ENCODE measurements around the gene MUC6. TPM values are rescaled to one million over a fixed set of nuclear protein-coding genes. Genes with fewer than 3 reads are reported as not detected.

Gene MUC6
- total RNA-seq, 1 experiment from 2014 or later, result not detected

- DNase-seq (ENCODE audit: low read depth), result no peak
Measured at GRCh38 chr11:1038361-1038760, 1.8 kb upstream of the MUC6 start.

GRCh38 chr11:1037506-1038055, 1.1 kb upstream of the MUC6 start:
- DNase-seq (ENCODE audit: low read depth), result no peak

GRCh38 chr11:1036931-1037330, 413 bp upstream of the MUC6 start:
- no peak for DNase-seq (ENCODE audit: low read depth)

GRCh38 chr11:1035577-1036283, 788 bp downstream of the MUC6 start:
- DNase-seq (ENCODE audit: low read depth), result no peak

- DNase-seq (ENCODE audit: low read depth), result no peak
Measured at GRCh38 chr11:1034456-1035295, 1.8 kb downstream of the MUC6 start.

- DNase-seq (ENCODE audit: low read depth), result no peak
Measured at GRCh38 chr11:1034001-1034400, 2.5 kb downstream of the MUC6 start.

- no peak for DNase-seq (ENCODE audit: low read depth)
Measured at GRCh38 chr11:1033016-1033798, 3.3 kb downstream of the MUC6 start.

GRCh38 chr11:1032310-1032891, 4.1 kb downstream of the MUC6 start:
- DNase-seq (ENCODE audit: low read depth), result no peak

GRCh38 chr11:1031121-1031899, 5.2 kb downstream of the MUC6 start:
- no peak for DNase-seq (ENCODE audit: low read depth)

- no peak for DNase-seq (ENCODE audit: low read depth)
Measured at GRCh38 chr11:1030556-1030955, 6.0 kb downstream of the MUC6 start.

DNA sequence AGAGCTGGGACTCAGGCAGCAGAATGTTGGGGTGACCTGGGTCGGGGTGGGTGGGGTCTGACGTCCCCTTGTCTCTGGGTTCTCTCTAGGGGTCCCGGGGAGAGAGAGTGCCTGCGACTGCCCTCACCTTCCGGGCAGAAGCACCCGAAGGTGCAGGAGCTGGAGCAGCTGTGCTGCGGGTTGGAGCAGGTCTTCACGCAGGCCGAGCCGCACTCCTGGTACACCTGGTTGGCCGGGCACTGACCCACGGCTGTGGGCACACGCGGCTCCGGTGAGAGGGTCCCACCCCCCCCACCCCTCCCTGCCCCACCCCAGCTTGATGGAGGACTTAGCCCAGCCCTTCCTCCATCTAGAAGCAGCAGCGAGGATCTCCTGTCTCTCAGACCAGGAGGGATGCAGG, 6.4 kb downstream of the MUC6 start:
- DNase-seq (ENCODE audit: low read depth), result no peak

DNA sequence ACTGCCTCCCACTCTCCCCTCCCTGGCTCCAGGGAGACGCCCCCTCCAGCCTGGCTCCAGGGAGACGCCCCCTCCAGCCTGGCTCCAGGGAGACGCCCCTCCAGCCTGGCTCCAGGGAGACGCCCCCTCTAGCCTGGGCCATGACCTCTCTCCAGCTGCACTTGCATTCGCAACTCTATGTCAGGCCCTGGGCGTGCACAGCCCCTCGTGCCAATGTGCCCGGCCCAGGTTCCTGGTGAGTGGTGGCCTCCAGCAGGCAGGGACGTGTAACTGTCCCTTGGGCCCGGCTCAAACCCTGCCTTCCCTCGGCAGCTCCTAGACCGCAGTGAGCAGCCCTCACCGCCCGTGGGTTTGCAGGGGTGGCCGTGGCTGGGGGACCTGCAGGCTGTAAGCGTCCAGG, 6.9 kb downstream of the MUC6 start:
- DNase-seq (ENCODE audit: low read depth), result no peak

- no peak for DNase-seq (ENCODE audit: low read depth)
Measured at GRCh38 chr11:1029051-1029450, 7.5 kb downstream of the MUC6 start.

GRCh38 chr11:1028616-1029015, 7.9 kb downstream of the MUC6 start:
- no peak for DNase-seq (ENCODE audit: low read depth)

GRCh38 chr11:1028291-1028540, 8.3 kb downstream of the MUC6 start:
- DNase-seq (ENCODE audit: low read depth), result no peak

DNA sequence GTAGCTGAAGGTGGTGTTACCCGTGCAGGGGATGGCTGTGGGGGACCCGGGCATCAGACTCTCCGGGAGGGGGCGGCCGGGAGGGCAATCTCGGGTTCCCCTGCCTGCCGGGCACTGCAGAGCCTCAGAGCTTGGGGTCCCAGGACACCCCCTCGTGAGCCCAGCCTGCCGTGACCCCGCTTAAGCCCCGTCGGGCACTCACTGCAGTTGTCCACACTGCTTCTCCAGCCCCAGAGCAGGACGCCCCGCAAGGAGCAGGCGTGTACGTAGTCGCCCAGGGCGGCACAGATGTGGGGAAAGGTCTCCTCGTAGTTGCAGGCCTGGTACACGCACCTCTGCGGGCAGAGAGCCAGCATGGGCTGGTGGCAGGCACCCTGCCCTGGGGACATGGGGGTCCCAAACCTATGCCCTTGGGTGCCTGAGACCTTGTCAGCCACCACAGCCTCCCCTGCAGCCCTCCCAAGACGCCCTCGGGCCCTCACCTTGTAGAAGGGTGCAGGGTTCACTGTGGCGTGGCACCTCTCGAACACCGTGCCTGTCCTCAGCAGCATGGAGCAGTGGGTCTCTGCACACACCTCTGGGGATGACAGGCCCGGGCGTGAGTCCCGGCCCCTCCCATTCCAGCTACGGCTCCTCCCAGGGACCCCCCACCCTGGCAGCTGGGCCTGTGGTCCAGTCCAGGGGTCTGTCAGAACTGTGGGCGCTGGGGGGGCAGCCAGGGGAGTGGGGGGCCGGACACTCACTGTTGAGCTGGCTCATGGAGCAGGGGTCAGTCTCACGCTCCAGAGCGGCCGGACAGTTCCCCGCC, 8.8 kb downstream of the MUC6 start:
- no peak for DNase-seq (ENCODE audit: low read depth)

- no peak for DNase-seq (ENCODE audit: low read depth)
Measured at GRCh38 chr11:1026641-1027482, 9.7 kb downstream of the MUC6 start.

DNA sequence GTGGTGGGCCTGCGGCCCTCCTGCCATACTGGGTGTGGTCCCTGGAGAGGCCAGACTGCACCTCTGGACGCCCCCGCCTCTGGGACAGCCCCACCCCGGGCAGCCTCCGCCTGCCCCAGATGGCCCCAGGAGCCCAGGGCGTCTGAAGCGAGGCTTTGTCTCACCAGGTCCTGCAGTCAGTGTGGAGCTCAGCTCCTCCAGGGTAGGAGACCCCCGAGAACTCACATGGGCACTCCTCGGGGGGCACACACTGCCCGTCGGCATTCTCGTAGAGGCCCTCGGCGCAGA, 10.4 kb downstream of the MUC6 start:
- DNase-seq (ENCODE audit: low read depth), result no peak

DNA sequence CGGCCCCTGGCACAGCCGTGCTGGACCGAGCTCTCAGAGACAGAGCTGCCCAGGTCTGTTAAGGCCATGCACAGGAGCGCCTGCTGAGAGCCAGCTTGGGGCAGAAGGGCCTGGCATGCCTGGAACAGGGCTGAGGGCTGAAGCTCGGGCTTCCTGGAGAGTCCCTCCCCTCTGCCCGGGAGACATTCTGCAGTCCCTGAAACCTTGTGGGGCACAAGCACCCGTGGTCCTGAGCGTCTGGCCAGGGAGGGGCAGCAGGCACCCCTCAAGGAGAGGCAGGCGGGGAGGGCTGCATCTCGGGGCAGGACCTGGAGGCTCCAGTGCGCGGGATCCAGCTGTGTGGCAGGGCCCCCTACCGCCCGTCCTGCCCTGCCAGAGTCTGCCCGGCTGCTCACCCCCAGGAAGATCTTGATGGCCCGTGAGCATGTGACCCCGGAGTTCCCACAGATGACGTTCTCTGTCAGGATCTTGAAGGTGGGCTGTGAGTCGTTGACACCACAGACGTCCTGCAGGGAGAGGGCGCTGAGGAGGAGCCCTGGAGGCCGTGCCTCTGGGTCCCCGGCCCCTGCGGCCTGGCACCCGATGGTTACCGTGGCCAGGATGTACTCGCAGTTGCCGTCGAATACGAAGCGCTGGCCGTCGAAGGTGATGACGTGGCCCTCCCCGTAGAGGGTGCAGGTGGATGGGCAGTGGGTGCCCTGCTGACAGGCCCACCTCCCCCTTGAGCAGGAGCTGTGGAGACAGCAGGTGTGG, 10.9 kb downstream of the MUC6 start:
- DNase-seq (ENCODE audit: low read depth), result peak; percentile 24
